ENCODE results near the gene HCFC2. TPM values are rescaled to one million over a fixed set of nuclear protein-coding genes. Genes with fewer than 3 reads are reported as not detected.
A peak's percentile ranks its signal among the peaks of the same experiment; 100 is the strongest.
"Not testable (repeated sequence)": the region's sequence is repeated elsewhere in the genome, so short reads cannot be mapped to it uniquely, and the experiment has no call there.

The HCFC2 gene
- 10.0 TPM for total RNA-seq

GRCh38 chr12:104064031-104064841 lies at the start of gene HCFC2:
HCFC2 (plus strand) TSS chr12:104064531; CDS start chr12:104064561, 30 bp downstream.
- ATAC-seq (peak; percentile 95), DNase-seq (ENCODE audit: low spot score) (peak; percentile 94)

GRCh38 chr12:104021862-104022261 lies 42.5 kb upstream of the HCFC2 start:
- not testable (repeated sequence) for DNase-seq (ENCODE audit: low spot score); ATAC-seq

- ATAC-seq: no peak
- DNase-seq (ENCODE audit: low spot score): no peak
Observed at GRCh38 chr12:104022786-104023185, 41.5 kb upstream of the HCFC2 start.

- ATAC-seq (no peak), DNase-seq (ENCODE audit: low spot score) (no peak)
Observed at GRCh38 chr12:104023710-104024109, 40.6 kb upstream of the HCFC2 start.

GRCh38 chr12:104024348-104024747 lies 40.0 kb upstream of the HCFC2 start:
- DNase-seq (ENCODE audit: low spot score) (no peak), ATAC-seq (no peak)

- ATAC-seq (no peak), DNase-seq (ENCODE audit: low spot score) (no peak)
Observed at GRCh38 chr12:104025771-104026170, 38.6 kb upstream of the HCFC2 start.

- DNase-seq (ENCODE audit: low spot score): no peak
Observed at GRCh38 chr12:104026841-104027599, 37.3 kb upstream of the HCFC2 start.

GRCh38 chr12:104030596-104030995 lies 33.7 kb upstream of the HCFC2 start:
- DNase-seq (ENCODE audit: low spot score): not testable (repeated sequence)
- ATAC-seq: peak; percentile 39

More at GRCh38 chr12:104026841-104027599, 37.3 kb upstream of the HCFC2 start:
- ATAC-seq: no peak

GRCh38 chr12:104036143-104036542 lies 28.2 kb upstream of the HCFC2 start:
- not testable (repeated sequence) for DNase-seq (ENCODE audit: low spot score); ATAC-seq

GRCh38 chr12:104039769-104040168 lies 24.6 kb upstream of the HCFC2 start:
- ATAC-seq; DNase-seq (ENCODE audit: low spot score): not testable (repeated sequence)

- DNase-seq (ENCODE audit: low spot score) (no peak), ATAC-seq (no peak)
Observed at GRCh38 chr12:104042580-104042979, 21.8 kb upstream of the HCFC2 start.

GRCh38 chr12:104044158-104044557 lies 20.2 kb upstream of the HCFC2 start:
- no peak for ATAC-seq

GRCh38 chr12:104046306-104046705 lies 18.0 kb upstream of the HCFC2 start:
- no peak for DNase-seq (ENCODE audit: low spot score)

More at GRCh38 chr12:104044158-104044557, 20.2 kb upstream of the HCFC2 start:
- DNase-seq (ENCODE audit: low spot score): no peak

GRCh38 chr12:104048162-104048561 lies 16.2 kb upstream of the HCFC2 start:
- ATAC-seq (no peak), DNase-seq (ENCODE audit: low spot score) (no peak)

More at GRCh38 chr12:104046306-104046705, 18.0 kb upstream of the HCFC2 start:
- no peak for ATAC-seq

- ATAC-seq (no peak), DNase-seq (ENCODE audit: low spot score) (no peak)
Observed at GRCh38 chr12:104048811-104049210, 15.5 kb upstream of the HCFC2 start.

GRCh38 chr12:104049278-104049902 lies 14.9 kb upstream of the HCFC2 start:
- no peak for DNase-seq (ENCODE audit: low spot score)
- no peak for ATAC-seq

- ATAC-seq (peak; percentile 56), DNase-seq (ENCODE audit: low spot score) (no peak)
Observed at GRCh38 chr12:104049903-104050356, 14.4 kb upstream of the HCFC2 start, which contains the start of gene GLT8D2. GLT8D2 (minus strand) TSS chr12:104050187; CDS start chr12:104019648, 30,539 bp downstream.

- no peak for ATAC-seq
- DNase-seq (ENCODE audit: low spot score): no peak
Observed at GRCh38 chr12:104050436-104050835, 13.9 kb upstream of the HCFC2 start.

GRCh38 chr12:104054681-104055346 lies 9.5 kb upstream of the HCFC2 start:
- ATAC-seq: no peak
- DNase-seq (ENCODE audit: low spot score): no peak

- ATAC-seq: peak; percentile 94
- peak; percentile 96 for DNase-seq (ENCODE audit: low spot score)
Observed at GRCh38 chr12:104055686-104056388, 8.5 kb upstream of the HCFC2 start.
